HL-60 (cell line): ENCODE data around the gene SMAP2.

Experiments used
- DNase-seq, 2 experiments: peaks; one replicate each; pipeline ENCODE4 v3.0.0-alpha.2; 2010 to 2020; ENCODE audit warnings: low read depth in 1 of 2, low spot score in 1 of 2
- H3K27ac ChIP-seq: fragments of 250-450 bp; sonication (Bioruptor Pico); replicated peaks from 2 replicates; pipeline ENCODE4 v1.5.1; 2020; ENCODE audit warnings: mild to moderate bottlenecking, moderate library complexity
- H3K27me3 ChIP-seq: fragments of 250-450 bp; sonication (Bioruptor Pico); 2 replicates; pipeline ENCODE4 v1.5.1; 2021; ENCODE audit warnings: mild to moderate bottlenecking, moderate library complexity; ENCODE audit not compliant: insufficient read depth, poor library complexity, severe bottlenecking
- H3K4me3 ChIP-seq: replicated peaks from 2 replicates; pipeline ENCODE4 v1.5.1; 2011; ENCODE audit warnings: mild to moderate bottlenecking, control low read depth, low read length; ENCODE audit not compliant: insufficient read depth
- GABPA ChIP-seq: IDR thresholded peaks from 2 replicates; pipeline ENCODE4 v1.6.1; 2012; ENCODE audit warnings: low read depth
- POLR2AphosphoS5 ChIP-seq: IDR thresholded peaks from 2 replicates; pipeline ENCODE4 v1.6.1; 2012; ENCODE audit warnings: low read depth
- SPI1 ChIP-seq: IDR thresholded peaks from 2 replicates; pipeline ENCODE4 v1.6.1; 2012; ENCODE audit warnings: low read depth, mild to moderate bottlenecking, borderline replicate concordance
- TF ChIP-seq, protein P1 (sequence below): IDR thresholded peaks from one replicate; pipeline ENCODE4 v1.5.1; 2011; ENCODE audit warnings: low read length, control low read depth, inconsistent platforms; ENCODE audit not compliant: insufficient read depth
- TF ChIP-seq, protein P2 (sequence below): IDR thresholded peaks from 2 replicates; pipeline ENCODE4 v1.6.1; 2012; ENCODE audit warnings: low read depth; ENCODE audit not compliant: insufficient replicate concordance

SMAP2 gene

DNA sequence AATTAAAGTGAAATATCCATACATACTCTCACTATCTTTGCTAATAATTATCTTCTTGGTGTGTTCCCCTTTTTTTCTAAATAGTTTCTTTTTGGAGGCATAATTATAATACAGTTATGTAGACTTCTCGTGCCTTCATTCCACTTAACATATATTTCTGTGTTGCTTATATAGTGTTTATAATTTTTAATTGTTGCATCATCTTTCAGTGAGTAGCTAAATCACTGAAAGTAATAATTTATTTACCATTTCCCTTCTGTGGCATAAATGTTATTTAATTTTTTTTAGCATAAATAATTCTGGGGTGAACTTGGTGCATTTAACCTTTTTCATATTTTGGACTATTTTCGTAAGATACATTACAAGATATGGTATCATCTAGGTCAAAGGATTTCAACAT is 38.3 kb downstream of the SMAP2 start:
- H3K4me3 ChIP-seq: no peak overlapping the region
- H3K27me3 ChIP-seq: no peaks in the 10 kb centered on the region
- TF ChIP-seq, protein P1, sequence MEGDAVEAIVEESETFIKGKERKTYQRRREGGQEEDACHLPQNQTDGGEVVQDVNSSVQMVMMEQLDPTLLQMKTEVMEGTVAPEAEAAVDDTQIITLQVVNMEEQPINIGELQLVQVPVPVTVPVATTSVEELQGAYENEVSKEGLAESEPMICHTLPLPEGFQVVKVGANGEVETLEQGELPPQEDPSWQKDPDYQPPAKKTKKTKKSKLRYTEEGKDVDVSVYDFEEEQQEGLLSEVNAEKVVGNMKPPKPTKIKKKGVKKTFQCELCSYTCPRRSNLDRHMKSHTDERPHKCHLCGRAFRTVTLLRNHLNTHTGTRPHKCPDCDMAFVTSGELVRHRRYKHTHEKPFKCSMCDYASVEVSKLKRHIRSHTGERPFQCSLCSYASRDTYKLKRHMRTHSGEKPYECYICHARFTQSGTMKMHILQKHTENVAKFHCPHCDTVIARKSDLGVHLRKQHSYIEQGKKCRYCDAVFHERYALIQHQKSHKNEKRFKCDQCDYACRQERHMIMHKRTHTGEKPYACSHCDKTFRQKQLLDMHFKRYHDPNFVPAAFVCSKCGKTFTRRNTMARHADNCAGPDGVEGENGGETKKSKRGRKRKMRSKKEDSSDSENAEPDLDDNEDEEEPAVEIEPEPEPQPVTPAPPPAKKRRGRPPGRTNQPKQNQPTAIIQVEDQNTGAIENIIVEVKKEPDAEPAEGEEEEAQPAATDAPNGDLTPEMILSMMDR: no peak
- DNase-seq: no peak
- H3K27ac ChIP-seq: no peak overlapping the region

DNA sequence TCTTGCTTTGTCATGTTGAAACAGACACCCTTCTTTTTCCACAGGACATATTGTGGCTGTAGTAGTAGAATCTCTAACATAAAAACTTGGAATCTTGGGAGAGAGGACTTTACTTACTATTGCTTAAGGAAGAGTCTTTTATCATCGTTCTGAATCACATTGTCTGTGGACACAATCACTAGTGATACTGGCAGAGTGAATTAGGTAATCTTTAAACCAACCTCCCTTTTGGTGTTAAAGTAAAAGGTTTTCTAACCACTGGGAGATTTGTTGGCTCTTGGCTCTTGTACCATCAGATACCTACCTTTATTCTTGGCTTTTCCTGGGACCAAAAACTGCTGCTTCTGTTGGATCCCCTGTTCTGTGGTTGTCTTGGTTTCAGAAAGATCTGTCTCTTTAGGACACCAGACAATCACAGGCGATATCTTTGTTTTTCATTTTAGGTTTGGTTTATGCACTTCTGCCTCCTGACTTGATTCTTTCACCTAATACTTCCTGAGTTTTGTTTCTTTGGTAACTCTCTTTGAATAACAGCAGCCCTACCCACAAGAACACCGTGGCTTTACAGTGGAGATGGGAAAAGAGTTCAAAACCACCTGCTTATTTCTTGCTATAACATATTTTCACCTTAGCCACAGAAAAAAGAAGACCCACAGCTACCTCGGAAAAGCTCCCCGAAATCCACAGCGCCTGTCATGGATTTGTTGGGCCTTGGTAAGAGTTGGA is 40.2 kb downstream of the SMAP2 start:
- Histone ChIP-seq H3K4me3 (no peak overlapping the region), H3K27me3 (no peaks in the 10 kb centered on the region), H3K27ac (no peak overlapping the region)
- TF ChIP-seq, protein P2, sequence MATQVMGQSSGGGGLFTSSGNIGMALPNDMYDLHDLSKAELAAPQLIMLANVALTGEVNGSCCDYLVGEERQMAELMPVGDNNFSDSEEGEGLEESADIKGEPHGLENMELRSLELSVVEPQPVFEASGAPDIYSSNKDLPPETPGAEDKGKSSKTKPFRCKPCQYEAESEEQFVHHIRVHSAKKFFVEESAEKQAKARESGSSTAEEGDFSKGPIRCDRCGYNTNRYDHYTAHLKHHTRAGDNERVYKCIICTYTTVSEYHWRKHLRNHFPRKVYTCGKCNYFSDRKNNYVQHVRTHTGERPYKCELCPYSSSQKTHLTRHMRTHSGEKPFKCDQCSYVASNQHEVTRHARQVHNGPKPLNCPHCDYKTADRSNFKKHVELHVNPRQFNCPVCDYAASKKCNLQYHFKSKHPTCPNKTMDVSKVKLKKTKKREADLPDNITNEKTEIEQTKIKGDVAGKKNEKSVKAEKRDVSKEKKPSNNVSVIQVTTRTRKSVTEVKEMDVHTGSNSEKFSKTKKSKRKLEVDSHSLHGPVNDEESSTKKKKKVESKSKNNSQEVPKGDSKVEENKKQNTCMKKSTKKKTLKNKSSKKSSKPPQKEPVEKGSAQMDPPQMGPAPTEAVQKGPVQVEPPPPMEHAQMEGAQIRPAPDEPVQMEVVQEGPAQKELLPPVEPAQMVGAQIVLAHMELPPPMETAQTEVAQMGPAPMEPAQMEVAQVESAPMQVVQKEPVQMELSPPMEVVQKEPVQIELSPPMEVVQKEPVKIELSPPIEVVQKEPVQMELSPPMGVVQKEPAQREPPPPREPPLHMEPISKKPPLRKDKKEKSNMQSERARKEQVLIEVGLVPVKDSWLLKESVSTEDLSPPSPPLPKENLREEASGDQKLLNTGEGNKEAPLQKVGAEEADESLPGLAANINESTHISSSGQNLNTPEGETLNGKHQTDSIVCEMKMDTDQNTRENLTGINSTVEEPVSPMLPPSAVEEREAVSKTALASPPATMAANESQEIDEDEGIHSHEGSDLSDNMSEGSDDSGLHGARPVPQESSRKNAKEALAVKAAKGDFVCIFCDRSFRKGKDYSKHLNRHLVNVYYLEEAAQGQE: no peak
- no peak for TF ChIP-seq GABPA
- TF ChIP-seq, protein P1: no peak
- no peak for TF ChIP-seq SPI1
- no peak for TF ChIP-seq POLR2AphosphoS5
- DNase-seq: no peak

DNA sequence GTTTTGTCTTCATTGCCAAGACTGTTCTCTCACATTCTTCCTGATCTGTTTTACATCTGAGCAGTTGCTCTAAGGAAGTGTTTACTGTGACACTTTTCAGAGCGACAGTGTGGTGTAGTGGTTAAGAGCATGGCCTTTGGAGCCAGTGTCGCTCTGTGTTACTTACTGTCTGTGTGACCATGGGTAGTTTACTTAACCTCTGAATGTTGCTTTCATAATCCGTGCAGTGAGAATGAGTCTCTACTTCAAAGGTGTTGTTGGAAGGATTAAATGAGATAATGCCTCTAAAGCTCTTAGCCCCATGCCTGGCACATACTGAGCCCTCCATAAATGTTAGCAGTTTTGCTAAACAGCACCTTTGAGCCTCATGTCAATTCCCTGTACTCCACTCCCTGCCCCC is 40.8 kb downstream of the SMAP2 start:
- no peak overlapping the region for H3K27ac ChIP-seq
- H3K4me3 ChIP-seq: no peak overlapping the region
- no peaks in the 10 kb centered on the region for H3K27me3 ChIP-seq
- DNase-seq: no peak
- TF ChIP-seq SPI1 (no peak), GABPA (no peak), POLR2AphosphoS5 (no peak)
- TF ChIP-seq, protein P1: no peak
- TF ChIP-seq, protein P2: no peak

GRCh38 chr1:40416709-40417108 is 43.2 kb downstream of the SMAP2 start:
- no peak for DNase-seq
- no peak overlapping the region for H3K27ac ChIP-seq
- H3K27me3 ChIP-seq: no peaks in the 10 kb centered on the region
- no peak overlapping the region for H3K4me3 ChIP-seq
- TF ChIP-seq POLR2AphosphoS5 (no peak), GABPA (no peak), SPI1 (no peak)
- TF ChIP-seq, protein P1: no peak
- TF ChIP-seq, protein P2: no peak
